ENCODE measurements around the gene VAMP8. TPM values are rescaled to one million over a fixed set of nuclear protein-coding genes. Genes with fewer than 3 reads are reported as not detected.

VAMP8 gene
- 2.5 and 6.7 TPM in 2 replicates for total RNA-seq

GRCh38 chr2:85577386-85578242, at the start of gene VAMP8:
TSS of gene VAMP8 (plus strand) at chr2:85577586. CDS start at chr2:85577647, 61 bp downstream.

GRCh38 chr2:85538507-85539360, 38.7 kb upstream of the VAMP8 start, which contains the start of gene MAT2A:
TSS of gene MAT2A (plus strand) at chr2:85539168. CDS start at chr2:85539288, 120 bp downstream.

GRCh38 chr2:85561280-85562212, 15.8 kb upstream of the VAMP8 start, which contains the start of gene GGCX:
TSS of gene GGCX (minus strand) at chr2:85561493. CDS start at chr2:85561428, 65 bp downstream.

GRCh38 chr2:85584354-85584856, 7.0 kb downstream of the VAMP8 start, which contains the start of gene VAMP5:
TSS of gene VAMP5 (plus strand) at chr2:85584431. CDS start at chr2:85584491, 60 bp downstream.

GRCh38 chr2:85595301-85596025, 18.1 kb downstream of the VAMP8 start, which contains the start of gene RNF181:
TSS of gene RNF181 (plus strand) at chr2:85595745. CDS start at chr2:85595764, 19 bp downstream.

GRCh38 chr2:85602476-85603234, 25.3 kb downstream of the VAMP8 start, which contains the start of gene TMEM150A:
TSS of gene TMEM150A (minus strand) at chr2:85602698. CDS start at chr2:85601948, 750 bp downstream.

GRCh38 chr2:85611705-85612587, 34.6 kb downstream of the VAMP8 start, which contains the start of gene C2orf68:
TSS of gene C2orf68 (minus strand) at chr2:85612066. CDS start at chr2:85611984, 82 bp downstream.

Other genes with a start within 250 kb of the VAMP8 start
- gene TGOLN2, start 249.6 kb upstream of the VAMP8 start, total RNA-seq = 105 and 132 TPM in 2 replicates
- 57.7 and 86.0 TPM in 2 replicates for gene RETSAT, start 223.1 kb upstream of the VAMP8 start, total RNA-seq
- 14.2 and 19.2 TPM in 2 replicates for gene ELMOD3, start 222.8 kb upstream of the VAMP8 start, total RNA-seq
- gene CAPG, start 167.2 kb upstream of the VAMP8 start, total RNA-seq = 22.8 and 28.4 TPM in 2 replicates
- not detected in 2 replicates for gene SH2D6, start 158.9 kb upstream of the VAMP8 start, total RNA-seq
- 38.9 and 103 TPM in 2 replicates for gene MAT2A, start 38.4 kb upstream of the VAMP8 start, total RNA-seq
- gene GGCX, start 16.1 kb upstream of the VAMP8 start, total RNA-seq = 67.3 and 74.7 TPM in 2 replicates
- 35.8 and 68.6 TPM in 2 replicates for gene VAMP5, start 6.8 kb downstream of the VAMP8 start, total RNA-seq
- 230 and 232 TPM in 2 replicates for gene RNF181, start 18.2 kb downstream of the VAMP8 start, total RNA-seq
- gene TMEM150A, start 25.1 kb downstream of the VAMP8 start, total RNA-seq = 7.5 and 8.5 TPM in 2 replicates
- gene C2orf68, start 34.5 kb downstream of the VAMP8 start, total RNA-seq = 11.3 and 14.6 TPM in 2 replicates
- 29.3 and 49.1 TPM in 2 replicates for gene USP39, start 38.6 kb downstream of the VAMP8 start, total RNA-seq
- not detected in 2 replicates for gene SFTPB, start 90.6 kb downstream of the VAMP8 start, total RNA-seq
- gene GNLY, start 116.8 kb downstream of the VAMP8 start, total RNA-seq = not detected in 2 replicates
- 28.2 and 28.6 TPM in 2 replicates for gene ATOH8, start 176.4 kb downstream of the VAMP8 start, total RNA-seq